ENCODE results near the gene PGLYRP1.

The PGLYRP1 gene

GRCh38 chr19:46043519-46043918, 20.7 kb upstream of the PGLYRP1 start:
- no peak for DNase-seq (ENCODE audit: extremely low spot score)
- ChIA-PET CTCF (interaction anchor here (1.1 to 2.8 kb wide), 3 partner anchors 11 to 145 kb away, joined by 3 to 10 read pairs (median 3); no protein-coding TSS in a partner anchor), POLR2A (no interaction called here)
- no peak for TF ChIP-seq CTCF (IDR thresholded peaks at IDR 0.05; ENCODE audit: control extremely low read depth, extremely low read depth, low read depth, missing control alignments)

GRCh38 chr19:46042252-46042883, 19.5 kb upstream of the PGLYRP1 start:
- ChIA-PET CTCF (interaction anchor here (1.0 to 1.6 kb wide), 6 partner anchors 10 to 222 kb away, joined by 3 to 19 read pairs (median 4); no protein-coding TSS in a partner anchor), POLR2A (no interaction called here)
- DNase-seq (ENCODE audit: extremely low spot score) = no peak
- TF ChIP-seq CTCF (IDR thresholded peaks at IDR 0.05; ENCODE audit: control extremely low read depth, extremely low read depth, low read depth, missing control alignments) = no peak

GRCh38 chr19:46040952-46041500, 18.2 kb upstream of the PGLYRP1 start, which contains the start of gene IGFL4:
IGFL4 (minus strand) TSS chr19:46041002; CDS start chr19:46040962, 40 bp downstream.
- TF ChIP-seq CTCF (IDR thresholded peaks at IDR 0.05; ENCODE audit: control extremely low read depth, extremely low read depth, low read depth, missing control alignments) = no peak
- POLR2A ChIA-PET = no interaction called here
- DNase-seq (ENCODE audit: extremely low spot score) = no peak
- CTCF ChIA-PET = interaction anchor here (1.6 to 1.7 kb wide), 2 partner anchors 12 to 24 kb away, joined by 5 to 10 read pairs; no protein-coding TSS in a partner anchor

DNA sequence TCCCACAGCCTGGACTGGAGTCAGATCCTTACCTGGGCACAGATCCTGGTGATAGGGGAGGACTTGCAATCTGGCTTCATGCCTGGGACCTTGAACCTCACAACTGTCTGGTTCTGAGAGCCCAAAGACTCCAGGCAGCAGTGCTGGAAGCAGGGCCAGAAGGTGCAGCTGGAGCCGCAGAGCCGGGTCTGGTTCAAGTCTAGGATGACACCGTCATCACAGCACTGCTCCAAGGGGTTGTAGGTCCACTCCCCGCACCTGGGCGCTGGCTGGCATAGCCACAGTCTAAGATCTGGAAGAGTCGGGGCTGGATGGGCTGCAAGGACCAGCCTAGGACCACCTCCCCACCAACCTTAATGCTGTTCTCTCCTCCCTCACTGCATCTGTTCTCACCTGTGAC, 17.3 kb upstream of the PGLYRP1 start:
- ChIA-PET CTCF (interaction anchor here (1.6 to 1.7 kb wide), 2 partner anchors 12 to 23 kb away, joined by 5 to 10 read pairs; no protein-coding TSS in a partner anchor), POLR2A (no interaction called here)
- TF ChIP-seq CTCF (IDR thresholded peaks at IDR 0.05; ENCODE audit: control extremely low read depth, extremely low read depth, low read depth, missing control alignments) = no peak
- no peak for DNase-seq (ENCODE audit: extremely low spot score)

DNA sequence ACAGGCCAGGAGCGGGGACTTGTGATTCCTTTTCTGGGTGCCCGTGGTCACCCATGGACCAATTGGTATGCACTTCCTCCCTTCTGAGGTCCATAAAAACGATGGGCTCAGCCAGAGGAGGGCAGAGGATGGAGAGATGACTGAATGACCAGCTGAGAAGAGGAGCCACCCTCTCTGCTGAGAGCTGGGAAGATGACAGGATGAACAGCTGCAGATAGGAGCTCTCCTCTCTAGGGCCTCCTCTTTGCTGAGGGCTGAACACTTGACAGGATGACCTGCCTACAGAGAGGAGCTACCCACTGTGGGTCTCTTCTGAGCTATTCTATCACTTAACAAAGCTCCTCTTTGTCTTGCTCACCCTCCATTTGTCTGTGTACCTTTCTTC, 13.9 kb upstream of the PGLYRP1 start:
- ChIA-PET POLR2A (no interaction called here), CTCF (interaction anchor here (1.2 to 1.7 kb wide), 3 partner anchors 8 to 228 kb away, joined by 3 to 9 read pairs (median 5); no protein-coding TSS in a partner anchor)
- no peak for TF ChIP-seq CTCF (IDR thresholded peaks at IDR 0.05; ENCODE audit: control extremely low read depth, extremely low read depth, low read depth, missing control alignments)
- DNase-seq (ENCODE audit: extremely low spot score) = no peak

GRCh38 chr19:46035986-46036743, 13.3 kb upstream of the PGLYRP1 start:
- ChIA-PET CTCF (interaction anchor here (1.0 to 1.7 kb wide), 3 partner anchors 8 to 229 kb away, joined by 3 to 9 read pairs (median 5); no protein-coding TSS in a partner anchor), POLR2A (no interaction called here)
- TF ChIP-seq CTCF (IDR thresholded peaks at IDR 0.05; ENCODE audit: control extremely low read depth, extremely low read depth, low read depth, missing control alignments) = no peak
- no peak for DNase-seq (ENCODE audit: extremely low spot score)

Data from GM10248 (cell line).